DMS 273 treated with DMSO at 0.1 percent for 48 hours (cell line): ENCODE results near the gene KCNQ1.

Source experiments
- DNase-seq: peaks from one replicate; lab custom pipeline; 2025; lab: John Stamatoyannopoulos, UW

KCNQ1 gene

GRCh38 chr11:2797121-2797711 lies 352.4 kb downstream of the KCNQ1 start:
- no peak for DNase-seq

- no peak for DNase-seq
Measured at GRCh38 chr11:2797741-2798361, 353.0 kb downstream of the KCNQ1 start.

- no peak for DNase-seq
Measured at GRCh38 chr11:2798951-2799761, 354.3 kb downstream of the KCNQ1 start.

- no peak for DNase-seq
Measured at GRCh38 chr11:2799881-2800654, 355.3 kb downstream of the KCNQ1 start.

- no peak for DNase-seq
Measured at GRCh38 chr11:2800655-2801531, 356.1 kb downstream of the KCNQ1 start.

GRCh38 chr11:2801711-2802388 lies 357.0 kb downstream of the KCNQ1 start:
- no peak for DNase-seq

- DNase-seq, result no peak
Measured at GRCh38 chr11:2802389-2803185, 357.8 kb downstream of the KCNQ1 start.

GRCh38 chr11:2803186-2804091 lies 358.6 kb downstream of the KCNQ1 start:
- no peak for DNase-seq

- DNase-seq, result no peak
Measured at GRCh38 chr11:2804189-2804588, 359.4 kb downstream of the KCNQ1 start.

GRCh38 chr11:2804701-2805387 lies 360.0 kb downstream of the KCNQ1 start:
- DNase-seq, result no peak

GRCh38 chr11:2805388-2806056 lies 360.7 kb downstream of the KCNQ1 start:
- DNase-seq, result no peak

- DNase-seq, result no peak
Measured at GRCh38 chr11:2806351-2807024, 361.7 kb downstream of the KCNQ1 start.

- DNase-seq, result no peak
Measured at GRCh38 chr11:2807025-2807681, 362.3 kb downstream of the KCNQ1 start.

GRCh38 chr11:2807801-2808241 lies 363.0 kb downstream of the KCNQ1 start:
- no peak for DNase-seq

- DNase-seq, result no peak
Measured at GRCh38 chr11:2808850-2809846, 364.3 kb downstream of the KCNQ1 start.
